HL-60 (cell line): Measurements from ENCODE around the gene CCDC106.

Experiments used
- DNase-seq, 2 experiments: peaks; one replicate each; pipeline ENCODE4 v3.0.0-alpha.2; 2010 to 2020; ENCODE audit warnings: low read depth in 1 of 2, low spot score in 1 of 2
- H3K27ac ChIP-seq: fragments of 250-450 bp; sonication (Bioruptor Pico); replicated peaks from 2 replicates; pipeline ENCODE4 v1.5.1; 2020; ENCODE audit warnings: mild to moderate bottlenecking, moderate library complexity
- H3K27me3 ChIP-seq: fragments of 250-450 bp; sonication (Bioruptor Pico); 2 replicates; pipeline ENCODE4 v1.5.1; 2021; ENCODE audit warnings: mild to moderate bottlenecking, moderate library complexity; ENCODE audit not compliant: insufficient read depth, poor library complexity, severe bottlenecking
- H3K4me3 ChIP-seq: replicated peaks from 2 replicates; pipeline ENCODE4 v1.5.1; 2011; ENCODE audit warnings: mild to moderate bottlenecking, control low read depth, low read length; ENCODE audit not compliant: insufficient read depth
- GABPA ChIP-seq: IDR thresholded peaks from 2 replicates; pipeline ENCODE4 v1.6.1; 2012; ENCODE audit warnings: low read depth
- POLR2AphosphoS5 ChIP-seq: IDR thresholded peaks from 2 replicates; pipeline ENCODE4 v1.6.1; 2012; ENCODE audit warnings: low read depth
- REST ChIP-seq: IDR thresholded peaks from 2 replicates; pipeline ENCODE4 v1.6.1; 2012; ENCODE audit warnings: low read depth; ENCODE audit not compliant: insufficient replicate concordance
- SPI1 ChIP-seq: IDR thresholded peaks from 2 replicates; pipeline ENCODE4 v1.6.1; 2012; ENCODE audit warnings: low read depth, mild to moderate bottlenecking, borderline replicate concordance
- TF ChIP-seq, protein P1 (sequence below): IDR thresholded peaks from one replicate; pipeline ENCODE4 v1.5.1; 2011; ENCODE audit warnings: low read length, control low read depth, inconsistent platforms; ENCODE audit not compliant: insufficient read depth

Gene CCDC106

DNA sequence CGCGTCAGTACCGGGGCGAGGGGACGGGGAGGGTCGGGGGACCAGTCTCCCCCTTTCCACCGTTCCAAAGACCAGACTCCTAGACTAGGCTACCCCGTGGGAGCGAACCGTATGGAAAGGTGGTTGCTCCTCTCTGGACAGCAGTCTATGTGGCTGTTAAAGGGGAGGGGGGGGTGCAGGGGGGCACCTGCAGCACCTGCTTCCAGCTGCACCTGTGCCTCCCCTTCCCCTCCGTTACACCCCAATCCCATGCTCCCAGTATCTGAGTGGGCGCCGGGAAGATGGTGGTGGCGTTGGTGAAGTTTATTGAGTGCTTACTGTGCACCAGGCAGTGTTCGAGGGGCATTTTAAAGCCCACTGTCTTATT, 47.4 kb upstream of the CCDC106 start:
- DNase-seq: no peak
- peak overlapping the region; percentile 97 for H3K27ac ChIP-seq
- H3K27me3 ChIP-seq: no peaks in the 10 kb centered on the region
- H3K4me3 ChIP-seq: peak overlapping the region; percentile 65
- TF ChIP-seq GABPA (no peak), REST (no peak), POLR2AphosphoS5 (no peak), SPI1 (no peak)
- TF ChIP-seq, protein P1, sequence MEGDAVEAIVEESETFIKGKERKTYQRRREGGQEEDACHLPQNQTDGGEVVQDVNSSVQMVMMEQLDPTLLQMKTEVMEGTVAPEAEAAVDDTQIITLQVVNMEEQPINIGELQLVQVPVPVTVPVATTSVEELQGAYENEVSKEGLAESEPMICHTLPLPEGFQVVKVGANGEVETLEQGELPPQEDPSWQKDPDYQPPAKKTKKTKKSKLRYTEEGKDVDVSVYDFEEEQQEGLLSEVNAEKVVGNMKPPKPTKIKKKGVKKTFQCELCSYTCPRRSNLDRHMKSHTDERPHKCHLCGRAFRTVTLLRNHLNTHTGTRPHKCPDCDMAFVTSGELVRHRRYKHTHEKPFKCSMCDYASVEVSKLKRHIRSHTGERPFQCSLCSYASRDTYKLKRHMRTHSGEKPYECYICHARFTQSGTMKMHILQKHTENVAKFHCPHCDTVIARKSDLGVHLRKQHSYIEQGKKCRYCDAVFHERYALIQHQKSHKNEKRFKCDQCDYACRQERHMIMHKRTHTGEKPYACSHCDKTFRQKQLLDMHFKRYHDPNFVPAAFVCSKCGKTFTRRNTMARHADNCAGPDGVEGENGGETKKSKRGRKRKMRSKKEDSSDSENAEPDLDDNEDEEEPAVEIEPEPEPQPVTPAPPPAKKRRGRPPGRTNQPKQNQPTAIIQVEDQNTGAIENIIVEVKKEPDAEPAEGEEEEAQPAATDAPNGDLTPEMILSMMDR: no peak

DNA sequence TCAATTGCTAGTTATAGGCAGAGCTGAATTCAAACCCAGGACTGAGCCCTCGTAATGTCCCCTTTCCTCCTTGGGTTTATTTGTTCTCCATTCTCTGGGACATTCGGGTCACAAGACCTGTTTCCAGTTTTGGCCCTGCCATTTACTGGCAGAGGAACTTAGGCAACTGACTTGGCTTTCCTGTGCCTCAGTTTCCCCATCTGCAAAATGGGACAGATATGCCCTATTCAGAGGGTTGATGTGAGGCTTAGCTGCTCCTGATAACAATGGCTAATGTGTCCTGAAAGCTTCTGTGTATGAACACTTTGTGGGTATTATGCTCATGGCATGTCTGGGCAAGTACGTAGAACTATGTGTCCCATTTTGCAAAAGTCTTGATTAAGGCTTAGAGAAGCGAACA, 46.9 kb upstream of the CCDC106 start:
- H3K27ac ChIP-seq: peak overlapping the region; percentile 97
- H3K4me3 ChIP-seq: peak overlapping the region; percentile 65
- H3K27me3 ChIP-seq: no peaks in the 10 kb centered on the region
- no peak for DNase-seq
- TF ChIP-seq POLR2AphosphoS5 (no peak), GABPA (no peak), REST (no peak), SPI1 (no peak)
- TF ChIP-seq, protein P1: no peak

GRCh38 chr19:55602104-55603001, 45.7 kb upstream of the CCDC106 start:
- no peak for DNase-seq
- no peak overlapping the region for H3K27ac ChIP-seq
- TF ChIP-seq REST (no peak), POLR2AphosphoS5 (no peak), SPI1 (no peak), GABPA (no peak)
- TF ChIP-seq, protein P1: no peak
- H3K4me3 ChIP-seq: no peak overlapping the region
- no peaks in the 10 kb centered on the region for H3K27me3 ChIP-seq
